ENCODE measurements around the gene BMPR1A. TPM values are rescaled to one million over a fixed set of nuclear protein-coding genes. Genes with fewer than 3 reads are reported as not detected.

Gene BMPR1A
- total and polyA plus RNA-seq, 4 donors: 38.1 to 84.0 (median 63.4) TPM

- Histone ChIP-seq H3K27me3 (ENCODE audit: control insufficient read depth, insufficient read depth, low read length) (no peaks in the 10 kb centered on the region), H3K36me3 (ENCODE audit: control insufficient read depth, insufficient read depth, low read length) (no peaks in the 10 kb centered on the region), H3K4me3 (ENCODE audit: low read depth, low read length) (peak overlapping the region; percentile 88), H3K27ac (ENCODE audit: low read depth, low read length) (peak overlapping the region; percentile 95), H3K4me1 (ENCODE audit: control insufficient read depth, insufficient read depth, low read length) (peaks cover 19% of the 10 kb centered on the region), H3K9me3 (ENCODE audit: control insufficient read depth, insufficient read depth, low read length) (no peaks in the 10 kb centered on the region)
- 7% methylated on average over 2 of the region's 9 CpGs for WGBS (ENCODE audit: insufficient coverage)
- DNase-seq (ENCODE audit: low read depth in 4 of 6, low spot score in 6 of 6): peak in 2 of 6 donors; percentile 70 to 72
These were observed 2.0 kb downstream of the BMPR1A start for GRCh38 chr10:86758189-86759072.

GRCh38 chr10:86759073-86759672 lies 2.8 kb downstream of the BMPR1A start:
- Histone ChIP-seq H3K4me1 (ENCODE audit: control insufficient read depth, insufficient read depth, low read length) (peaks cover 13% of the 10 kb centered on the region), H3K36me3 (ENCODE audit: control insufficient read depth, insufficient read depth, low read length) (no peaks in the 10 kb centered on the region), H3K9me3 (ENCODE audit: control insufficient read depth, insufficient read depth, low read length) (no peaks in the 10 kb centered on the region), H3K27me3 (ENCODE audit: control insufficient read depth, insufficient read depth, low read length) (no peaks in the 10 kb centered on the region), H3K4me3 (ENCODE audit: low read depth, low read length) (peak overlapping the region; percentile 88), H3K27ac (ENCODE audit: low read depth, low read length) (peak overlapping the region; percentile 44)
- WGBS (ENCODE audit: insufficient coverage): 25% methylated on average over 2 of the region's 3 CpGs
- no peak for DNase-seq (ENCODE audit: low read depth in 4 of 6, low spot score in 6 of 6)

GRCh38 chr10:86763404-86763803 lies 7.0 kb downstream of the BMPR1A start:
- Histone ChIP-seq H3K27me3 (ENCODE audit: control insufficient read depth, insufficient read depth, low read length) (no peaks in the 10 kb centered on the region), H3K4me3 (ENCODE audit: low read depth, low read length) (no peak overlapping the region), H3K36me3 (ENCODE audit: control insufficient read depth, insufficient read depth, low read length) (no peaks in the 10 kb centered on the region), H3K4me1 (ENCODE audit: control insufficient read depth, insufficient read depth, low read length) (peaks cover 7% of the 10 kb centered on the region), H3K9me3 (ENCODE audit: control insufficient read depth, insufficient read depth, low read length) (no peaks in the 10 kb centered on the region), H3K27ac (ENCODE audit: low read depth, low read length) (no peak overlapping the region)
- WGBS (ENCODE audit: insufficient coverage): 85% methylated on average over 2 of the region's 5 CpGs
- DNase-seq (ENCODE audit: low read depth in 4 of 6, low spot score in 6 of 6): no peak

GRCh38 chr10:86765548-86765947 lies 9.1 kb downstream of the BMPR1A start:
- H3K4me1 ChIP-seq (ENCODE audit: control insufficient read depth, insufficient read depth, low read length): peaks cover 15% of the 10 kb centered on the region

GRCh38 chr10:86768412-86769062 lies 12.1 kb downstream of the BMPR1A start:
- DNase-seq (ENCODE audit: low read depth in 4 of 6, low spot score in 6 of 6): peak in 2 of 6 donors; percentile 35 to 67
- Histone ChIP-seq H3K4me3 (ENCODE audit: low read depth, low read length) (no peak overlapping the region), H3K36me3 (ENCODE audit: control insufficient read depth, insufficient read depth, low read length) (no peaks in the 10 kb centered on the region), H3K27ac (ENCODE audit: low read depth, low read length) (peak overlapping the region; percentile 4), H3K27me3 (ENCODE audit: control insufficient read depth, insufficient read depth, low read length) (no peaks in the 10 kb centered on the region), H3K4me1 (ENCODE audit: control insufficient read depth, insufficient read depth, low read length) (peaks cover 12% of the 10 kb centered on the region), H3K9me3 (ENCODE audit: control insufficient read depth, insufficient read depth, low read length) (no peaks in the 10 kb centered on the region)
- WGBS (ENCODE audit: insufficient coverage): no CpG with 5 or more reads among the region's 1 CpG

More at GRCh38 chr10:86765548-86765947, 9.1 kb downstream of the BMPR1A start:
- Histone ChIP-seq H3K27ac (ENCODE audit: low read depth, low read length) (no peak overlapping the region), H3K27me3 (ENCODE audit: control insufficient read depth, insufficient read depth, low read length) (no peaks in the 10 kb centered on the region), H3K9me3 (ENCODE audit: control insufficient read depth, insufficient read depth, low read length) (no peaks in the 10 kb centered on the region), H3K4me3 (ENCODE audit: low read depth, low read length) (no peak overlapping the region), H3K36me3 (ENCODE audit: control insufficient read depth, insufficient read depth, low read length) (no peaks in the 10 kb centered on the region)
- DNase-seq (ENCODE audit: low read depth in 4 of 6, low spot score in 6 of 6): no peak
- no CpG with 5 or more reads among the region's 2 CpGs for WGBS (ENCODE audit: insufficient coverage)

GRCh38 chr10:86769991-86770390 lies 13.6 kb downstream of the BMPR1A start:
- no peak overlapping the region for H3K27ac ChIP-seq (ENCODE audit: low read depth, low read length)
- H3K9me3 ChIP-seq (ENCODE audit: control insufficient read depth, insufficient read depth, low read length): no peaks in the 10 kb centered on the region
- no peaks in the 10 kb centered on the region for H3K27me3 ChIP-seq (ENCODE audit: control insufficient read depth, insufficient read depth, low read length)
- WGBS (ENCODE audit: insufficient coverage): 90% methylated on average over 9 of the region's 10 CpGs
- no peaks in the 10 kb centered on the region for H3K36me3 ChIP-seq (ENCODE audit: control insufficient read depth, insufficient read depth, low read length)
- no peak overlapping the region for H3K4me3 ChIP-seq (ENCODE audit: low read depth, low read length)
- DNase-seq (ENCODE audit: low read depth in 4 of 6, low spot score in 6 of 6): no peak
- peaks cover 12% of the 10 kb centered on the region for H3K4me1 ChIP-seq (ENCODE audit: control insufficient read depth, insufficient read depth, low read length)

GRCh38 chr10:86770412-86770960 lies 14.1 kb downstream of the BMPR1A start:
- no peak overlapping the region for H3K27ac ChIP-seq (ENCODE audit: low read depth, low read length)
- no peaks in the 10 kb centered on the region for H3K36me3 ChIP-seq (ENCODE audit: control insufficient read depth, insufficient read depth, low read length)
- peaks cover 12% of the 10 kb centered on the region for H3K4me1 ChIP-seq (ENCODE audit: control insufficient read depth, insufficient read depth, low read length)
- DNase-seq (ENCODE audit: low read depth in 4 of 6, low spot score in 6 of 6): no peak
- WGBS (ENCODE audit: insufficient coverage): no CpG with 5 or more reads among the region's 2 CpGs
- H3K27me3 ChIP-seq (ENCODE audit: control insufficient read depth, insufficient read depth, low read length): no peaks in the 10 kb centered on the region
- H3K9me3 ChIP-seq (ENCODE audit: control insufficient read depth, insufficient read depth, low read length): no peaks in the 10 kb centered on the region
- H3K4me3 ChIP-seq (ENCODE audit: low read depth, low read length): no peak overlapping the region

- H3K27me3 ChIP-seq (ENCODE audit: control insufficient read depth, insufficient read depth, low read length): no peaks in the 10 kb centered on the region
- no peaks in the 10 kb centered on the region for H3K36me3 ChIP-seq (ENCODE audit: control insufficient read depth, insufficient read depth, low read length)
- H3K4me1 ChIP-seq (ENCODE audit: control insufficient read depth, insufficient read depth, low read length): peaks cover 8% of the 10 kb centered on the region
- DNase-seq (ENCODE audit: low read depth in 4 of 6, low spot score in 6 of 6): peak in 2 of 6 donors; percentile 43 to 56
- no CpG with 5 or more reads among the region's 6 CpGs for WGBS (ENCODE audit: insufficient coverage)
- no peak overlapping the region for H3K27ac ChIP-seq (ENCODE audit: low read depth, low read length)
- no peaks in the 10 kb centered on the region for H3K9me3 ChIP-seq (ENCODE audit: control insufficient read depth, insufficient read depth, low read length)
- no peak overlapping the region for H3K4me3 ChIP-seq (ENCODE audit: low read depth, low read length)
These were observed 17.1 kb downstream of the BMPR1A start for GRCh38 chr10:86773498-86773897.

GRCh38 chr10:86775056-86775869 lies 18.8 kb downstream of the BMPR1A start:
- peak overlapping the region; percentile 49 for H3K27ac ChIP-seq (ENCODE audit: low read depth, low read length)
- H3K27me3 ChIP-seq (ENCODE audit: control insufficient read depth, insufficient read depth, low read length): no peaks in the 10 kb centered on the region
- peaks cover 1% of the 10 kb centered on the region for H3K4me1 ChIP-seq (ENCODE audit: control insufficient read depth, insufficient read depth, low read length)
- no peaks in the 10 kb centered on the region for H3K9me3 ChIP-seq (ENCODE audit: control insufficient read depth, insufficient read depth, low read length)
- WGBS (ENCODE audit: insufficient coverage): 46% methylated on average over 4 of the region's 6 CpGs
- no peaks in the 10 kb centered on the region for H3K36me3 ChIP-seq (ENCODE audit: control insufficient read depth, insufficient read depth, low read length)
- no peak for DNase-seq (ENCODE audit: low read depth in 4 of 6, low spot score in 6 of 6)
- no peak overlapping the region for H3K4me3 ChIP-seq (ENCODE audit: low read depth, low read length)

Data from spinal cord (tissue), 10 donors.